ENCODE data around the gene CACNA1E. TPM values are rescaled to one million over a fixed set of nuclear protein-coding genes. Genes with fewer than 3 reads are reported as not detected.

The CACNA1E gene
- total RNA-seq, 2 donors from 2014 or later: 1.7 to 2.2 TPM

DNA sequence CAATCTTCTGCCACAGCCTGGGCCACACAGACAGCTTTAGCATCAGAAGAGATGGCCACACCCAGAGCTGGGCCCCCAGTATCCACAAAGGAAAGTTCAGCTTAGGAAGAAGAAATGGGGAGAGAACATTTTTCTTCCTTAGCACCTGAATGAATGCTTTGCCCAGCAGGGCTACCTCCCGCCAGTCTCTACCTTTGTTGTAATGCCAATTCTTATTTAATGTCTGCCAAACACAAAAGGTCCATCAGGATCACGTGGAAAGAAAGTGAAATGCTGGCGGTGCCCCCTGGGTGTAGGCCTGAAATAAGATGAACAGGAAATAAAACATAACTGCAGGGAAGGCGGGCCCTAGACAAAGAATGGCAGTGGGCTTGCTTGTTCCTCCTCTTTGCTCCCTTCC lies 125.6 kb downstream of the CACNA1E start:
- H3K27me3 ChIP-seq: no peaks in the 10 kb centered on the region
- TF ChIP-seq, protein P1, sequence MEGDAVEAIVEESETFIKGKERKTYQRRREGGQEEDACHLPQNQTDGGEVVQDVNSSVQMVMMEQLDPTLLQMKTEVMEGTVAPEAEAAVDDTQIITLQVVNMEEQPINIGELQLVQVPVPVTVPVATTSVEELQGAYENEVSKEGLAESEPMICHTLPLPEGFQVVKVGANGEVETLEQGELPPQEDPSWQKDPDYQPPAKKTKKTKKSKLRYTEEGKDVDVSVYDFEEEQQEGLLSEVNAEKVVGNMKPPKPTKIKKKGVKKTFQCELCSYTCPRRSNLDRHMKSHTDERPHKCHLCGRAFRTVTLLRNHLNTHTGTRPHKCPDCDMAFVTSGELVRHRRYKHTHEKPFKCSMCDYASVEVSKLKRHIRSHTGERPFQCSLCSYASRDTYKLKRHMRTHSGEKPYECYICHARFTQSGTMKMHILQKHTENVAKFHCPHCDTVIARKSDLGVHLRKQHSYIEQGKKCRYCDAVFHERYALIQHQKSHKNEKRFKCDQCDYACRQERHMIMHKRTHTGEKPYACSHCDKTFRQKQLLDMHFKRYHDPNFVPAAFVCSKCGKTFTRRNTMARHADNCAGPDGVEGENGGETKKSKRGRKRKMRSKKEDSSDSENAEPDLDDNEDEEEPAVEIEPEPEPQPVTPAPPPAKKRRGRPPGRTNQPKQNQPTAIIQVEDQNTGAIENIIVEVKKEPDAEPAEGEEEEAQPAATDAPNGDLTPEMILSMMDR (IDR thresholded peaks at IDR 0.05): no peak
- H3K4me3 ChIP-seq: no peak overlapping the region
- peaks cover 0 to 6% of the 10 kb centered on the region in 2 donors for H3K9me3 ChIP-seq
- no peaks in the 10 kb centered on the region for H3K4me1 ChIP-seq
- no peaks in the 10 kb centered on the region for H3K36me3 ChIP-seq
- no peak for DNase-seq (ENCODE audit: low spot score)
- no peak overlapping the region for H3K27ac ChIP-seq

DNA sequence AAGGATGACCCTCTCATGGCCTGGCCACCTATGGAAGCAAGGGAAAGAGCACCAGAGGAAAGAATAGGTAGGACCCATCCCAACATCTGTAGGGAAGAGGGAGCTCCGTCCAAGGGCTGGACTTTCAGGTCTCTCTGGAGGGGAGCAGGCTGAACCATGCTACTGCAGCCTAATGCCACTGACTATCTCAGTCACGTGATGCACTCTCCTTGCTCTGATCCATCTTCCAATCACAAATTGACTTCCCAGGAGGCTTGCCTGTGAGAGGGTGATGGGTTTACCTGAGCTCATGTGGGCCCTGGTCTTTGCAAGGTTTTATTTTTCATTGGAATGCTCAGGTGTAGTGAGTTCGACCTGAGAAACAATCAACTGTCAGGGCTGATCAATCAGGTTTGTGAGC lies 128.8 kb downstream of the CACNA1E start:
- DNase-seq (ENCODE audit: low spot score): no peak
- no peak overlapping the region for H3K27ac ChIP-seq
- H3K36me3 ChIP-seq: no peaks in the 10 kb centered on the region
- H3K27me3 ChIP-seq: no peaks in the 10 kb centered on the region
- no peak overlapping the region for H3K4me3 ChIP-seq
- TF ChIP-seq, protein P1 (IDR thresholded peaks at IDR 0.05): no peak
- H3K9me3 ChIP-seq: peaks cover 0 to 6% of the 10 kb centered on the region in 2 donors
- H3K4me1 ChIP-seq: no peaks in the 10 kb centered on the region

DNA sequence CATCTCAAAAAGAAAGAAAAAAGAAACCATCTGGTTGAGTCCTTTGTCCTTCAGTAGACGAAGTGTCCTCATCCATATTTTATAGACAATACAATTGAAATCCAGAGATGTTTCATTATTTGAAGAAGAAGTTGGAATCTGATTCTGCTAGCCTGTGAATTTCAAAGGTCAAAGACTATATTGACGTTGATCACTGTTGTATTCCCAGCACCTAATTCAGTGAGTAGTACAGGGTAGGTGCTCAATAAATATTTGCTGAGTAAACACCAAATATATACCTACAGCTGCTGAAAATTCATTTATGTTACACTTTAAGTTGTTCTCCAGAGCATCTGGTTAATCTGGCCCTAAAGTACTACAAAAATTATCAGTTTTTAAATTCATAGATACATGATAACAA lies 135.2 kb downstream of the CACNA1E start:
- Histone ChIP-seq H3K9me3 (peaks cover 0 to 2% of the 10 kb centered on the region in 2 donors), H3K36me3 (no peaks in the 10 kb centered on the region), H3K4me3 (no peak overlapping the region), H3K27me3 (no peaks in the 10 kb centered on the region), H3K4me1 (no peaks in the 10 kb centered on the region), H3K27ac (no peak overlapping the region)
- DNase-seq (ENCODE audit: low spot score): no peak
- TF ChIP-seq, protein P1 (IDR thresholded peaks at IDR 0.05): no peak

DNA sequence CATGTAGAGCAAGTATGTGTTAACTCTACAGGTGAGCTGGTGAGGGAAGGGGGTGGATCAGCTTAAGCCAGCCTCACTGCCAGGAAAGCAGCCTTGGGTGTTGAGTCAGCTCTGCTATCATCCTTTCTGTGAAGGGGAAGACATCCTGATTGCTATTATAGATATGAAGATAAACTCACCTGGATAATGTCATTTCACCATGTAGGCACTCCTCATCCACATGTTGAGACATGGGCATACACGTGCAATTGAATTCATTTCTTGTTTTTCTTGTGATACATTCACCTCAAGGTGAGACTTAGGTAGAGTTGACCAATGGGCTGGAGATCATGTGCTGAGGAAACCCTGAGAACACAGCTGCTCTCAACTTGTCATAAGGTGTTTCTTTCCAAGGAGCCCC lies 136.9 kb downstream of the CACNA1E start:
- H3K9me3 ChIP-seq: no peaks in the 10 kb centered on the region
- no peak overlapping the region for H3K27ac ChIP-seq
- H3K4me3 ChIP-seq: no peak overlapping the region
- no peaks in the 10 kb centered on the region for H3K36me3 ChIP-seq
- no peak for DNase-seq (ENCODE audit: low spot score)
- H3K27me3 ChIP-seq: no peaks in the 10 kb centered on the region
- no peaks in the 10 kb centered on the region for H3K4me1 ChIP-seq
- TF ChIP-seq, protein P1 (IDR thresholded peaks at IDR 0.05): no peak

DNA sequence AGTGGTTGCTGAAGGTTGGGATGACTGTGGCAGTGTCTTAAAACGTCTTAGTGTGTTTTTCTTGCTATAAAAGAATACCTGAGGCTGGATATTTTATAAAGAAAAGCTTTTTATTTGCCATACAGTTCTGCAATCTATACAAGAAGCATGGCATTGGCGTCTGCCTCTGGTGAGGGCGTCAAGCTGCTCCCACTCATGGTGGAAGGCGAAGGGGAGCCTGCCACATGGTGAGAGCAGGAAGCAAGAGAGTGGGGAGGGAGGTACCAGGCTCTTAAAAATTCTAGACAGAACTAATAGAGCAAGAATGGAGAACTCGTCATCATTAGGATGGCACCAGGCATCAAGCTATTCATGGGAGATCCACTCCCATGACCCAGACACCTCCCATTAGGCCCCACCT lies 140.5 kb downstream of the CACNA1E start:
- H3K36me3 ChIP-seq: no peaks in the 10 kb centered on the region
- H3K9me3 ChIP-seq: no peaks in the 10 kb centered on the region
- DNase-seq (ENCODE audit: low spot score): no peak
- TF ChIP-seq, protein P1 (IDR thresholded peaks at IDR 0.05): no peak
- H3K4me1 ChIP-seq: no peaks in the 10 kb centered on the region
- H3K4me3 ChIP-seq: no peak overlapping the region
- no peak overlapping the region for H3K27ac ChIP-seq
- H3K27me3 ChIP-seq: no peaks in the 10 kb centered on the region

DNA sequence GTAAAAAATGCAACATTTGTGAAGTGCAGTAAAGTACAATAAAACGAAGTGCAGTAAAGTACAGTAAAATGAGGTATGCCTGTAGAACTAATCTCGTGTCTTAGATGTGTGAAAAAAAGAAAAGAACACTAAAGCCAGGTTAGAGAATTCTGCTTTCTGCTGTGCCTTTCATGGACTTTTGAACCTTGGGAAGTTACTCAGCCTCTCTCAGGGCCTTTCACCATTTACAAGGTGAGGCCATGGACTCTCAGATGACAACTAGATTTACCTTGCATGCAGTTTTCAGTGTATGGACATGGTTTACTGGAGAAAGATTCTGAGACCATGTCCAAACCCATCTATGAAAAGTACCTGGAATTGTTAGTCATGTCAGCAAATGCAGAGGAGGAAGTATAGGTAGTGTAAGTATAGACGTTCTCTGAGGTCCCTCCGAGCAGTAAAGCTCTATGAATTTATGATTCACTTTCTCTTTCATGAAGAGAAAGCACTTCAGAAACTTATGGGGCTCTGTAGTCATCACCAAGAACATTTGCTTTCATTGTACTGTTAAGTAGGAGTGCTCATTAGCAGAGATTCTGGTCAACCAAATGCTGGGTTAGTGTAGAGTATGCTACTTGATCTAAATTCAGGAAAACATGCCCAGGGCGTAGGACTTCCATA lies 143.1 kb downstream of the CACNA1E start:
- Histone ChIP-seq H3K27me3 (no peaks in the 10 kb centered on the region), H3K4me1 (no peaks in the 10 kb centered on the region), H3K4me3 (no peak overlapping the region), H3K36me3 (no peaks in the 10 kb centered on the region), H3K9me3 (no peaks in the 10 kb centered on the region), H3K27ac (no peak overlapping the region)
- TF ChIP-seq, protein P1 (IDR thresholded peaks at IDR 0.05): no peak
- no peak for DNase-seq (ENCODE audit: low spot score)

Data from right atrium auricular region (tissue), 2 donors.